ENCODE measurements around the gene OVAAL. TPM values are rescaled to one million over a fixed set of nuclear protein-coding genes. Genes with fewer than 3 reads are reported as not detected.

OVAAL gene
- total RNA-seq, 1 experiment from 2014 or later: not detected

GRCh38 chr1:180609643-180610555 lies 51.1 kb downstream of the OVAAL start:
- Histone ChIP-seq H3K27ac (no peak overlapping the region), H3K4me1 (replicated peaks; ENCODE audit: insufficient read depth) (peaks cover 10% of the 10 kb centered on the region), H4K20me1 (ENCODE audit: insufficient read depth) (no peaks in the 10 kb centered on the region), H3K9me3 (ENCODE audit: insufficient read depth, low read depth) (no peaks in the 10 kb centered on the region), H3K36me3 (ENCODE audit: low read depth) (no peaks in the 10 kb centered on the region), H3K9me2 (ENCODE audit: insufficient read depth) (no peaks in the 10 kb centered on the region), H2AFZ (no peak overlapping the region), H3K27me3 (ENCODE audit: insufficient read depth, low read depth) (no peaks in the 10 kb centered on the region), H3F3A (ENCODE audit: insufficient read depth, low read depth) (no peaks in the 10 kb centered on the region; the same call in 1 of the 2 replicates), H3K4me2 (no peak overlapping the region), H3K4me3 (no peak overlapping the region), H3K79me2 (ENCODE audit: low read depth) (no peaks in the 10 kb centered on the region)
- POLR2A ChIA-PET (ENCODE audit: unreplicated experiment): interaction anchor here (0.6 kb wide), 1 partner anchor 23 kb away, joined by 3 read pairs; no protein-coding TSS in a partner anchor
- BruUV-seq (replicated peaks): no TSS peak
- CTCF ChIA-PET: interaction anchor here (1.1 kb wide), 1 partner anchor 35 kb away, joined by 7 read pairs; no protein-coding TSS in a partner anchor
- intact Hi-C loops (cut with micrococcal nuclease; ENCODE audit: unreplicated experiment): no loop called here
- DNase-seq: no peak
- TF ChIP-seq EZH2 (IDR thresholded peaks at IDR 0.05; ENCODE audit: low read depth) (no peak), CTCF (conservative IDR thresholded peaks at IDR 0.05) (no peak)

GRCh38 chr1:180610556-180611015 lies 51.8 kb downstream of the OVAAL start:
- no peak overlapping the region for H3K4me2 ChIP-seq
- no peak overlapping the region for H3K4me3 ChIP-seq
- CTCF ChIA-PET: no interaction called here
- no peaks in the 10 kb centered on the region for H3K9me3 ChIP-seq (ENCODE audit: insufficient read depth, low read depth)
- no peaks in the 10 kb centered on the region for H3K27me3 ChIP-seq (ENCODE audit: insufficient read depth, low read depth)
- H2AFZ ChIP-seq: no peak overlapping the region
- TF ChIP-seq EZH2 (IDR thresholded peaks at IDR 0.05; ENCODE audit: low read depth) (no peak), CTCF (conservative IDR thresholded peaks at IDR 0.05) (no peak)
- intact Hi-C loops (cut with micrococcal nuclease; ENCODE audit: unreplicated experiment): no loop called here
- no peaks in the 10 kb centered on the region; the same call in 1 of the 2 replicates for H3F3A ChIP-seq (ENCODE audit: insufficient read depth, low read depth)
- H3K36me3 ChIP-seq (ENCODE audit: low read depth): no peaks in the 10 kb centered on the region
- H4K20me1 ChIP-seq (ENCODE audit: insufficient read depth): no peaks in the 10 kb centered on the region
- H3K79me2 ChIP-seq (ENCODE audit: low read depth): no peaks in the 10 kb centered on the region
- H3K27ac ChIP-seq: no peak overlapping the region
- H3K4me1 ChIP-seq (replicated peaks; ENCODE audit: insufficient read depth): peaks cover 10% of the 10 kb centered on the region
- BruUV-seq (replicated peaks): no TSS peak
- H3K9me2 ChIP-seq (ENCODE audit: insufficient read depth): no peaks in the 10 kb centered on the region
- POLR2A ChIA-PET (ENCODE audit: unreplicated experiment): no interaction called here
- no peak for DNase-seq

- Histone ChIP-seq H3K36me3 (ENCODE audit: low read depth) (no peaks in the 10 kb centered on the region), H3F3A (ENCODE audit: insufficient read depth, low read depth) (no peaks in the 10 kb centered on the region; the same call in 1 of the 2 replicates), H3K4me1 (replicated peaks; ENCODE audit: insufficient read depth) (peaks cover 10% of the 10 kb centered on the region), H3K27me3 (ENCODE audit: insufficient read depth, low read depth) (no peaks in the 10 kb centered on the region), H4K20me1 (ENCODE audit: insufficient read depth) (no peaks in the 10 kb centered on the region), H3K4me2 (peak overlapping the region; percentile 23; the same call in 1 of the 2 replicates), H3K9me2 (ENCODE audit: insufficient read depth) (no peaks in the 10 kb centered on the region), H3K9me3 (ENCODE audit: insufficient read depth, low read depth) (no peaks in the 10 kb centered on the region), H2AFZ (no peak overlapping the region), H3K4me3 (no peak overlapping the region), H3K79me2 (ENCODE audit: low read depth) (no peaks in the 10 kb centered on the region), H3K27ac (no peak overlapping the region)
- ChIA-PET CTCF (no interaction called here), POLR2A (ENCODE audit: unreplicated experiment) (no interaction called here)
- DNase-seq: no peak
- intact Hi-C loops (cut with micrococcal nuclease; ENCODE audit: unreplicated experiment): no loop called here
- BruUV-seq (replicated peaks): no TSS peak
- TF ChIP-seq EZH2 (IDR thresholded peaks at IDR 0.05; ENCODE audit: low read depth): no peak
- no peak for TF ChIP-seq CTCF (conservative IDR thresholded peaks at IDR 0.05)
Measured at GRCh38 chr1:180611016-180611930, 52.5 kb downstream of the OVAAL start.
